GM19324 (cell line): ENCODE results near the gene MAP7D3.
"Not testable (repeated sequence)": the region's sequence is repeated elsewhere in the genome, so short reads cannot be mapped to it uniquely, and the experiment has no call there.

Experiments used
- ATAC-seq: cut with Tn5 transposase; IDR thresholded peaks from one replicate; pipeline ENCODE4 v1.9.1; 2021; ENCODE audit warnings: mild to moderate bottlenecking, moderate library complexity; ENCODE audit not compliant: unreplicated experiment, low FRiP score

MAP7D3 gene, protein sequence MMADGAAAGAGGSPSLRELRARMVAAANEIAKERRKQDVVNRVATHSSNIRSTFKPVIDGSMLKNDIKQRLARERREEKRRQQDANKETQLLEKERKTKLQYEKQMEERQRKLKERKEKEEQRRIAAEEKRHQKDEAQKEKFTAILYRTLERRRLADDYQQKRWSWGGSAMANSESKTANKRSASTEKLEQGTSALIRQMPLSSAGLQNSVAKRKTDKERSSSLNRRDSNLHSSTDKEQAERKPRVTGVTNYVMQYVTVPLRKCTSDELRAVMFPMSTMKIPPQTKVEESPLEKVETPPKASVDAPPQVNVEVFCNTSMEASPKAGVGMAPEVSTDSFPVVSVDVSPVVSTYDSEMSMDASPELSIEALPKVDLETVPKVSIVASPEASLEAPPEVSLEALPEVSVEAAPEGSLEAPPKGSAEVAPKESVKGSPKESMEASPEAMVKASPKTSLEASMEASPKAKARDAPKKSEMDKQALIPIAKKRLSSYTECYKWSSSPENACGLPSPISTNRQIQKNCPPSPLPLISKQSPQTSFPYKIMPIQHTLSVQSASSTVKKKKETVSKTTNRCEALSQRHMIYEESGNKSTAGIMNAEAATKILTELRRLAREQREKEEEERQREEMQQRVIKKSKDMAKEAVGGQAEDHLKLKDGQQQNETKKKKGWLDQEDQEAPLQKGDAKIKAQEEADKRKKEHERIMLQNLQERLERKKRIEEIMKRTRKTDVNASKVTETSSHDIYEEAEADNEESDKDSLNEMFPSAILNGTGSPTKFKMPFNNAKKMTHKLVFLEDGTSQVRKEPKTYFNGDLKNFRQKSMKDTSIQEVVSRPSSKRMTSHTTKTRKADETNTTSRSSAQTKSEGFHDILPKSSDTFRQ

DNA sequence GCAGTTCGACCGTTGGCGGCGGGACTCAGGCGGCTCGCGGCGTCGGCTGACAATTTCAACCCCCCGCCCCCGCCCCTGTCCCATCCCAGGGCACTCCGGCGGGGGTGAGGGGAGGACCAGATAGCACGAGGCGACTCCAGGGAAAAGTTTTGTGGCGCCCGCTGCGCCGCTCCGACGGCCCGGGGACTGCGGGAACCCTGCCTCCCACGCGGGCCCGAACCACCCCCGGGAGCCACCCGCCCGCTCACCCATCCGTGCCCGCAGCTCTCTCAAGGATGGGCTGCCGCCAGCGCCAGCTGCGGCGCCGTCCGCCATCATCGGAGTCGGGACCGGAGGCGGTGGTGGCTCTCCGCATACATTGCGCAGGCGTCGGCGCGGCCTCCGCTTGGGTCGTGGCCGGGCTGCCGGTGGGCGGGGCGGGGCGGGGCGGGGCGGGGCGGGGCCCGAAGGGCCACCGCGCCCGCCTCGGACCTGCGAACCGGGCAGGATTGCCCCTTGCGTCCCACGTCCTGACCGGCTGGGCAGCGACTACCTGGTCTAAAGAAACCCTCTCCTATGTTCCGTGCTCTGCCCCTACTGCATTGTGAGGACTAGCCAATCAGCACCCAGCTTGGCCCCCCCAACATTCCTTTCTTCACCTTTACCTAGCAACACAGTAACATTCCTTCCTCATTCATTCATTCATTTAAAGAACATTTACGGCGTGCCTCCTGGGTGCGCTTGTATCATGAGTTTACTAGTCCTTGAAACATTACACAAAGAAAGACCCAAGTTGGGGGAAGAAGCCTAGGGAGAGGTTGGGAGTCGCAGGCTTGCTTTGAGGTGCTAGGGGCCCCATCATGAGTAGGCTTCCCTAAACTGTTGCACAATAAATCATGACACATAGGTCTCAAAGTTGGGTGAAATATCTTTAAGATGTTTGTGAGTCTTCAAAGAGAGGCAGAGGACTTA, at the start of gene MAP7D3:
Gene MAP7D3 (minus strand): TSS at position 360 of the 951 bp plus-strand sequence. CDS start 42 bp downstream, at position 318.
- ATAC-seq = peak; percentile 91

DNA sequence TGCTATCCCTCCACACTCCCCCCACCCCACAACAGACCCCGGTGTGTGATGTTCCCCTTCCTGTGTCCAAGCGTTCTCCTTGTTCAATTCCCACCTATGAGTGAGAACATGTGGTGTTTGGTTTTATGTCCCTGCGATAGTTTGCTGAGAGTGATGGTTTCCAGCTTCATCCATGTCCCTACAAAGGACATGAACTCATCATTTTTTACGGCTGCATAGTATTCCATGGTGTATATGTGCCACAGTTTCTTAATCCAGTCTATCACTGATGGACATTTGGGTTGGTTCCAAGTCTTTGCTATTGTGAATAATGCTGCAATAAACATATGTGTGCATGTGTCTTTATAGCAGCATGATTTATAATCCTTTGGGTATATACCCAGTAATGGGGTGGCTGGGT, 49.5 kb upstream of the MAP7D3 start, which contains the start of gene ADGRG4:
Gene ADGRG4 (plus strand): TSS at position 243 of the 400 bp plus-strand sequence. CDS start 7,815 bp downstream, outside the sequence.
- ATAC-seq = not testable (repeated sequence)

DNA sequence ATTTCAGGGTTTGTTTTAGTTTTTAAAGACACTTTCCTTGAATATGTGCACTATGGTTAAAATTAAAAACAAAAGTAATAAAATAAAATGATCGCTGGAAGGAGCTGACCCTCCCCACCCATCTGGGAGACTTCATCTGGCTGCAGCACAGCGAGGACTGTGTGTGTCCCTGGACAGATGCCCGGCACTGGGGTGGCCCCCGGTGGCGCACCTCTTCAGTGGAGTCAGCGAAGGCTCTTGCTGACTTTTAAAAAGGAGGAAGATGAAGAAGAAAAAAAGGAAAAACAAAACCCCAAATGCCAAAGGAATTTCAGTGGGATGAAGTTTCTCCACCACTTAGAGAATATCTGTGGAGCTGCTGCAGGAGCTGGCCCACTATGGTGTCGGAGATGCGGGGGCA, 44.2 kb upstream of the MAP7D3 start:
- no peak for ATAC-seq

DNA sequence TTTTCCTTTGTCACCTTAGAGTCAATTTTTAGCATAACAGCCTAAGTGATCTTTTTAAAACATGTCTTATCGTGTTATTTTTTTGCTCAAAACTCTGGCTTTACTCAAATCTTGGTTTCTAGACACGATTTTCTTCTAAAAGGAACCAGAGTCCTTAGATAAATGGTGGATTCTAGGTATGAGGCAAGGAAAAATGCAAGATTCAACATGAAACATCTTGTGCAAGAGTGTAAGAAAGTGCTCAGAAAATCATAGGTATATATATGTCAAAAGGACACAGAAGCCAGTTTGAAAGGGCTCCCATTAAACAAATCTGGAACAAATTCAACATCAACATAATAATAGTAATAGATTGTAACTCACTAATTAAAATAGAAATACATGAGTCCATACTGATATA, 41.5 kb upstream of the MAP7D3 start:
- no peak for ATAC-seq

DNA sequence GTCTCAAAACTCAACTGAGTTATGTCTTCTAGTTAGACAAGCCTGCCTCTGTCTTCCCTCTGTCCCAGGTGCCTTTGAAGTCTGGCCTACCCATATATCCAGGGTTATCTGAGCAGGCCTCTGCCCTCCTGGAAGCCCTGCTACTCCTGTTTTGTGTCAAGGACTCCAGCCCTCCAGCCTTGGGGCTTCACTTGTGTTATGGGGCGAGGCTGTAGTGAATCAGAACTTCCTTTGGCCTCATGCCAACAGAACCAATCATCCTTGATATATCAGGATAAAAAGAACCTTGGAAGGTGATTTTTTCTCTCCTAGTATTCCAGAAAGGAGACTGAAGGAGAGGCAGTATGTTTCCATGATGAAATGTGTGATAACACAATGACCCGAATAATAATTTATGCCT, 40.6 kb upstream of the MAP7D3 start:
- no peak for ATAC-seq

DNA sequence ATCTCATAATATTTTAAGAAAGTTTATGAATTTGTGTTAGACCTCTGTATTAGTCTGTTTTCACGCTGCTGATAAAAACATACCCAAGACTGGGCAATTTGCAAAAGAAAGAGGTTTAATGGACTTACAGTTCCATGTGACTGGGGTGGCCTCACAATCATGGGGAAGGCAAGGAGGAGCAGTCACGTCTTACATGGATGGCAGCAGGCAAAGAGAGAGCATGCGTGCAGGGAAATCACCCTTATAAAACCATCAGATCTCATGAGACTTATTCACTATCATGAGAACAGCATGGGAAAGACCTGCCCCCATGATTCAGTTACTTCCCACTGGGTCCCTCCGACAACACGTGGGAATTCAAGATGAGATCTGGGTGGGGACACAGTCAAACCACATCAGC, 35.2 kb upstream of the MAP7D3 start:
- not testable (repeated sequence) for ATAC-seq

DNA sequence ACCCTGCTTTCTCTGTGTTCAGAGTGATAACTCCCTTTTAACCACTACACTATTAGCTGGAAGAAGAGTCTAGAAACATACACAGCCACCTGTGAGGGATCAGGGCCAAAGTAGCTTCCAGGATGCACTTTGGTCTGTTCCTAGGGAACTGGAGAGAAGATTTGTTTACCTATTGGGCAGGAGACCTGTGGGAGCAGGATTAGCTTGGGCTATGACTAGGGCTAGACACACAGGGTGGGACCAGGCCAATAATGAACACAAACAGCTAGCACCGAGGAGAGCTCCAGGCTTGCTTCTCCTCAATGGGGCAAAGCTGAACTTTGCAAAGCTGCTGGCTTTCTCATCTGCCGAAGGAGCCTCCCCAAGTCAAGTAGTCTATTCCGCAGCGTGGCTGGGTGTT, 24.4 kb upstream of the MAP7D3 start:
- no peak for ATAC-seq

DNA sequence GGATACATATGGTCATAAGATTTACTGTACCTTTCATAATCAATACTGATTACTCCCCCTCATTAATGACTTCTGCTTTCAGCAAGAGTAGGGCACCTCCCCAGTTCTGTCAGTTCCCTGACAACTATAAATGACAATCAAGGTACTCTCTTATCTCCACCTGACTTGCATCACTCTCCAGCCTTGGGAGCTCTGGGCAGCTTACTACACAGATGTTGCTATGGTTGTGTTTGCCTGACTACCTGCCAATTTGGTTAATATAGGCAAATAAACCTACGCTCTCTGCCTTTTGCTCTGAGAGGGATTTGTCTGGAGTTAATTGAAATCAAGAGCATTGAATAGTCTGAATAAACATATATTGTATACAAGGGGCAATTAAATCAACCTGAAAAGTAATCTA, 22.8 kb upstream of the MAP7D3 start:
- ATAC-seq = no peak

DNA sequence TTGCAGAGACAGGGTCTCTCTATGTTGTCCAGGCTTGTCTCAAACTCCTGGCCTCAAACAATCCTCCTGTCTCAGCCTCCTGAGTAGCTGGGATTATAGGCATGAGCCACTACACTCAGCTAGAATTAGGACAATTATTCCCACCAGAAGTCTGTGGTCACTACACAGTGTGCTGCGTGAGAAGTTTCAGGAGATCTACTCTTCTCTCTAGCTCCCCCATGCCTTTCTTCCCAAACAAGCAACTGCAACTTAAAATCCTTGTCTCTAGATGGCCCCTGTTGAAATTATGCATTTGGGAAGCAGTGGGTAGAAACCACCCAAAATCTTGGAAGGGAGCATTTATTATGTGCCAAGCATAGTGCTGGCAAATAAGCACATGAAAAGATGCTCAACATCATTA, 21.1 kb upstream of the MAP7D3 start:
- no peak for ATAC-seq

DNA sequence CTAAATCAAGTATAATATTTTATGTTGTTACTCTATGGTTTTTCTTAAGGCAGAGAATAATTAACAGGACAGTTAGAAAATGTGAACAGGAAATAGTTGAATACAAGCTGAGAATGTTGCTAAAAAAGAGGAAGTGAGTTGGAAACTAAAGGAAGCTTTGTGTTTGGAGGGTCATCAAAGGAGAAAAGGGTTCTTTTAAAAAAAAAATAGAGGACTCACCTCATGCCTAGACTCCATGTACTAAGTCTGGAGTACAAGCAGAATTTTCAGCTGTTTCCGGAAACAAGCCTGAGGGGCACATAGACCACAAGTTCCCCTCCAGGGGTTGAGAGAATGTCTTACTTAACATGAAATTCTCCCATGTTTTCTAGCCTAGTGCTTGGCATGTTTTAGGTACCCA, 20.1 kb upstream of the MAP7D3 start:
- ATAC-seq = no peak

DNA sequence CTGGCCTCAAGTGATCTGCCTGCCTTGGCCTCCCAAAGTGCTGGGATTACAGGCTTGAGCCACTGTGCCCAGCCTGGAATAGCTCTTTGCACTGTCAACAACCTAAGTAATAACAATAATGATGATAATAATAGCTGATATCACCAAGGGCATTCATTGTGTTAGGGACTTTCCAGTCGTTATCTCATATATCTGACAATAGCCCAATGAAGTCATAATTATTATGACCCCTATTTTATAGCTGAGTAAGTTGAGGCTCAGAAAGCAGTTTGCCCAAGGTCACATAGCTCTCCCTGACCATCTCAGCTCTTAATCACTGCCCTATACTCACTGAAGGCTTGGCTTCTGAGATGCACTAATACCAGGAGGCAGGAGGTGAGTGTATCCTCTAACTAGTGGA, 18.7 kb upstream of the MAP7D3 start:
- ATAC-seq = no peak

DNA sequence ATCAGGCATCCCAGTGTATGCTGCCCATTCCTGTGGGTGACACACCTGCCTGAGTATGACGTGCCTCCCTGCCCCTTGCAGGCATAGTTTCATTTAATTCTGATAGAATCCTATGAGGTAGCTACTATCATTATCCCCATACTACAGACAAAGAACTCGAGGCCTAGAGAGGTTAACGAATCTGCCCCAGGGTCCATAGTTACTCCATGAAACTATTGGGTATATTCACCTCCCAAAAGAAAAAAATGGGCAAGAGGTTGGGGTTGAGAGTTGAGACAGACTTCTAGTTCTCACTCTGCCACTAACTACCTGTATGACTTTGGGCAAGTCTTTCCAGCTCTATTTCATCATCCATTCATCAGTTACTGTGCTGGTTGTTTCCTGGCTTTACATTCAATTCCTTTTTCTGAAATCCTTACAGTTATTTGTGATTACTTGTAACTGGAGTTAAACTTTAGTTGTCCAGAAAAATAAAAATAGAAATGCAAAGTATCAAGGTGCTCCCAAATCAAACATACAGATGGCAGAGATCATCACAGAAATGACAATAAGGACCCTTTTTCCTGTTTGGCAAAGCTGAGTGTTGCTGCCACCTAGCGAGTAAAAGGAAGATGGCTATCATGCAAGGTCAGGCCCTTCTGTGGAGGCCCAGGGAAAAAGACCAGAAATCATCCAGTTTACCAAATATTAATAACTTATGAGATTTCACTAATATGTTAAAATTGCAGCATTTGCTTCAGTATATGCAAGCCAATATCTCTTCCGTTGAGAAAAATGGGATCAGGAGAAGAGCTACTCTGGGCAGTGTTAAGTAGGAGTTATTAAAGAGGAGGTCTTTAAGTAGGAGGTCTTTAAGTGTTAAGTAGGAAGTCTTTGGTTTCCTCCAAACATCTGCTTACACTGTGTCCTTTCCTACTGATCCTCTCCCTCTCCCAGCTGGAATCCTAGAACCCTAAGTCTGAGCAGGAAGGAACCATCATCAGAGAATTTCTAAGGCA, 17.1 kb upstream of the MAP7D3 start:
- ATAC-seq = no peak

DNA sequence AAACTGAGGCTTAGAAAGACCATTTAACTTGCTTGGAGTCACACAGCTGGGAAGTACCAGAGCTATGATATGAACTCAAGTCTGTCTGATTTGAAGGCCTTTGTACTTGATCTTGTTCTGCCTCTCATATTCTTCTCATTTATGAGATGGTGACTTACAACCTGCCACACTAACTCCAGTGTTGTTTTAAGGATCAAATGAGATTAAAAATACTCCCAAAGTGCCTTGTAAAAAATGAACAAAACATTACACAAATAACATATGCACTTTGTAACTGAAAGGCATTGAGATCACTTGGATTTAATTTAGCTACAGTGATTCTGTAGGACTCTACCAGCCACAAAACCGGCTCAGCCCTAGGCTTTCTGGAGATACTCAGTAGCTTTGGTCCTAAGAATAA, 15.6 kb upstream of the MAP7D3 start:
- no peak for ATAC-seq

DNA sequence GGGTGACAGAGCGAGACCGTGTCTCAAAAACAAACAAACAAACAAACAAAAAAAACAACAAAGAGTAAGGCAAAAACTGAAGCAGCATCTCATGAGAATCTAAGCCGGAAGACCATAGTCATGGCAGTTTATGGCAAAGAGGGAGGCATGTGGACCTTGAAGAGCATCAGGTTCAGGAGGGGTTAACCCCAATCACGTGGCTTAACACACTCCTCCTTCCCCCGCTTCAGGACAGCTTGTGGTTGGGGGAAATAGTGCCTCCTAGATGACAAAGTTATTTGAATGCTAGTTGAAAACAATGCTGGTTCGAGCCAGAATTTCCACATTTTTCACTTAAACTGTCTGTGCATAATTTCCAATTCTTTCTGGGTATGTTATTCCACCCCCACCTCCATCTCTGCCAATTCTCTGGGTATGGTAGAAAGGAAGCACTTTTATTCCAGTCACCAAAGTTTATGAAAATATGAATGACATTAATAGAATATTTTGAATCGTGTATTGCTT, 11.7 kb upstream of the MAP7D3 start:
- ATAC-seq = no peak

DNA sequence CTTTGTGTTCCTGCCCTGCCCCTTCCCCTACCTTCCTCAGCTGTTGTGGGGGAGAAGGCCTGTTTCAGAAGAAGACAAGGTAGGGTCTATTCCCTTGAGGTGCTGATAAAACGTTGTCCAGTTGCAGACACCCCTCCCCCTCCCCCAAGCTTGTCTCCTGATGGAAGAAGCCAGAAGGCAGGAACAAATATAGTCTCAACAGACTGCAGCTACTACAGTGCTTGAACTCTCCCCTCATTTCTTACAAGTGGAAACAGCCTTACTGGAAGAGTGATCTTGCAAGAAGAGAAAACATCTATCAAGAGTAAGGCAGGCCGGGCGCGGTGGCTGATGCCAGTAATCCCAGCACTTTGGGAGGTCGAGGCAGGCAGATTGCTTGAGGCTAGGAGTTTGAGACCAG, 11.0 kb upstream of the MAP7D3 start:
- ATAC-seq = no peak

DNA sequence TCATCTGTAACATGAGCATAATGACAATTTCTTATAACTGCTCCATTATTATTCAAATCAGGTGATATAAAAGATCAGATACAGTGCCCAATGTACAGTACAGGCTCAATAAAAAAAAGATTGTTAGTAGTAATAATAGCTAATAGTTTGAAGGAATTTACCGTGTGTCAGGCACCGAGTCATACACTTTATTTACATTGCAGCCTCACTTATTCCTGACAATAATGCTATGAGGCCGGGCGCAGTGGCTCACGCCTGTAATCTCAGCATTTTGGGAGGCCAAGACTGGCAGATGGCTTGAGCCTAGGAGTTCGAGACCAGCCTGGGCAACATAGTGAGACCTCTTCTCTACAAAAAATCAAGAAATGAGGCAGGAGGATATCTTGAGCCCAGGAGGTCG, 10.1 kb upstream of the MAP7D3 start:
- ATAC-seq = no peak

DNA sequence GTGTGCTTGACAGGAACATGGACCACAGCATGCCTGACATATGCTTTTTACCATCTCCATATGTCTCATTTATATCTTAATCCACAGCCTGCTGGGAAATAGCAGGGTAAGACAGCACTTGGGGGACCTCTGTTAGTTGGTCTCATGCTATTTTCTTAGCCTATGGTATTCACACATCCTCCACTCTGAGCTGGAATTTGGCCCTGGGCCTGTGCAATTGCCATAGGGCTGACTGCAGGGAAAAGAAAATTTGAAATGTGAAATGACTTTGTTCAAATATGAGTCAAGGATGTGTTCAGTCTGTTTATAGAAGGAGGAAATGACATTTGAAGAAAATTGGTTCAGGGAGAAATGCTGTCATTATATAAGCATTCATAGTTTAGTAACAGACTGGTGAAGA, 9.6 kb upstream of the MAP7D3 start:
- no peak for ATAC-seq

DNA sequence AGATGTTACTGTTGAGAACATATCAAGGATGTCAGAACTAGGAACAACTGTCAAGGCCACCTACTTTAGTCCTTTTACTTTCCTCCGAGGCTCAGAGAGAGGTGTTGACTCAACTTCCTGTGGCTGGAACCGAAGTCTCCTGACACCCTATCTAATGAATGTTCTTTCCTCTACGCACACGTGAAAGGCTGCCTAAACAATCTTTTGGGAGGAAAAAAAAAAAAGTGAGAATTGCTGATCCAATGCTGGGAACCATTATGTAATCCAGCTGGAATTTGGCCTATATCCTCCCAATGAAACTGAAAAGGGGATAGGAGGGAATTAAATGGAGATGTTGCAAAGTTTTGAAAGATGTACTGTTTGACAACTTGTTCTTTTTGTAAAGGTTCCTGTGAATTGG, 8.3 kb upstream of the MAP7D3 start:
- ATAC-seq = no peak

DNA sequence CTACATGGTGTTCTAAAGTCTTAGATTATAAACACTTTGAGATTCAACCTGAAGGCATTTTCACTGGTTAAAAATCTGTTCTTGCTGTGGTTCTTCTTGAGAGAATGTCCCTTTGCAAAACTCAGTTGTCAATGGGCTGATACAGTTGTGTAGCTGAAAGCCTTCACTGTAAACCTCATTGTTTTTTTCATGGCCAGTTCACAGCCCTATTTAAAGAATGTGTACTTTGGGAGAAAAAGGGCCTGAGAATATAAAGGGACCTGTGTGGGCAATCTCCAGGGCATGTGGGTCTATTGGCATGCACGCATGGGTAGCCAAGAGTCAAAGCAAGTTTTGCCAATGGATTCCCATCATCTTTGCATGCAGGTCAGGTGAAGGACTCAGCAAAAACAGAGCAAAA, 7.8 kb upstream of the MAP7D3 start:
- ATAC-seq = no peak
